ENCODE data around the gene BABAM2. TPM values are rescaled to one million over a fixed set of nuclear protein-coding genes. Genes with fewer than 3 reads are reported as not detected.
"Not testable (repeated sequence)": the region's sequence is repeated elsewhere in the genome, so short reads cannot be mapped to it uniquely, and the experiment has no call there.

The BABAM2 gene
- total and polyA plus RNA-seq, 2 of the 4 experiments (the other 2 are of a cell fraction), result 20.9 to 23.1 TPM

DNA sequence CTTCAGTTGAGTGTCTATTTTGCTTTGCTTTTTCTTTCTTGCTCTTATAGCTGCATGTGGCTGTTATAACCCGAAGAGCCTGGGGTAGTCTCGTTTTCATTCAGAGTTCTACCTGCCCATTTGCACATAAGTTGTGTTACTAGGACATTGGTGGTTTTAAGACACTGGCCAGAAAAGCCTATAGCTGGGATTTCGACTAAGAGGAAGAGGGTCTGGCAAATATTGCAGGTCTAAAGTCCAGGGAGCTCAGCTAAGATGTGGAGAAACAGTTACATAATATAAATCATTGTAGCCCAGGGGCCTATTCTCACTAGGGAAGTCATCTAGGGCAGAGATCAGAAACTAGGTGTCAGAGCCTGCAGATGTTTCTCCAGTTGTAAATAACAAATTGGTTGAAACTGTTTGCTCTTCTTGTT lies 120.8 kb downstream of the BABAM2 start:
- Histone ChIP-seq H2AK5ac (ENCODE audit: low read depth, low read length) (no peak overlapping the region), H2AFZ (replicated peaks; ENCODE audit: low read length, poor library complexity) (no peak overlapping the region), H2BK15ac (ENCODE audit: low read depth, low read length) (no peak overlapping the region), H3K4me1 (ENCODE audit: control insufficient read depth, insufficient read depth, low read length) (no peaks in the 10 kb centered on the region), H3K27ac (ENCODE audit: insufficient read depth, low read length) (no peak overlapping the region), H4K20me1 (ENCODE audit: insufficient read depth, low read length) (no peaks in the 10 kb centered on the region), H3K36me3 (ENCODE audit: control insufficient read depth, insufficient read depth, low read length) (no peaks in the 10 kb centered on the region), H3K23ac (ENCODE audit: low read depth, low read length) (no peak overlapping the region), H3K27me3 (ENCODE audit: control insufficient read depth, insufficient read depth, low read length) (no peaks in the 10 kb centered on the region), H2BK5ac (ENCODE audit: low read depth, low read length, poor library complexity, severe bottlenecking) (no peak overlapping the region), H3K4ac (ENCODE audit: low read depth, low read length) (no peak overlapping the region), H3K79me1 (ENCODE audit: low read depth in 1 of 2, low read length in 2 of 2) (no peaks in the 10 kb centered on the region), H4K5ac (ENCODE audit: low read depth, low read length) (no peak overlapping the region), H3K9me3 (ENCODE audit: control insufficient read depth, insufficient read depth, low read length) (no peaks in the 10 kb centered on the region), H3K4me2 (ENCODE audit: low read depth, low read length) (no peak overlapping the region), H3K4me3 (ENCODE audit: insufficient read depth, low read depth, low read length) (no peak overlapping the region), H2BK120ac (ENCODE audit: low read depth, low read length) (no peak overlapping the region), H3K9ac (ENCODE audit: low read depth, low read length) (no peak overlapping the region), H3K18ac (ENCODE audit: low read depth, low read length) (no peak overlapping the region), H2AK9ac (replicated peaks; ENCODE audit: low read depth, low read length, poor library complexity) (no peak overlapping the region), H3K9me1 (ENCODE audit: insufficient read depth, low read length) (no peaks in the 10 kb centered on the region), H4K8ac (ENCODE audit: low read depth in 2 of 2, low read length in 2 of 2) (no peak overlapping the region), H2BK20ac (ENCODE audit: low read depth, low read length) (no peak overlapping the region), H3K14ac (replicated peaks; ENCODE audit: low read depth, low read length) (no peak overlapping the region), H3K56ac (ENCODE audit: extremely low read depth, insufficient read depth, low read length) (no peak overlapping the region), H4K91ac (ENCODE audit: insufficient read depth, low read depth, low read length) (no peak overlapping the region)
- dilution Hi-C loops (cut with HindIII; ENCODE audit: low sequenced_read_pairs, unreplicated experiment), result no loop called here
- in situ Hi-C loops (cut with MboI; ENCODE audit: low sequenced_read_pairs), result no loop called here
- no peak for ATAC-seq (ENCODE audit: low read depth)
- WGBS, 2 experiments (ENCODE audit: extremely low coverage in 2 of 2, insufficient read length in 1 of 2), result no CpG with 5 or more reads among the region's 3 CpGs
- no TSS peak for BruUV-seq (replicated peaks)
- intact Hi-C loops (cut with micrococcal nuclease), result no loop called here
- TF ChIP-seq RFX5 (IDR thresholded peaks at IDR 0.05; ENCODE audit: low read depth, low read length) (no peak), CHD1 (IDR thresholded peaks at IDR 0.05; ENCODE audit: low read depth, low read length) (no peak), CEBPB (IDR thresholded peaks at IDR 0.05; ENCODE audit: low read depth, low read length) (no peak), BHLHE40 (IDR thresholded peaks at IDR 0.05; ENCODE audit: low read depth, low read length) (no peak), RAD21 (IDR thresholded peaks at IDR 0.05; ENCODE audit: low read length) (no peak), SMC3 (IDR thresholded peaks at IDR 0.05; ENCODE audit: low read depth, low read length) (no peak), POLR2A (IDR thresholded peaks at IDR 0.05; ENCODE audit: low read depth, low read length) (no peak), RCOR1 (IDR thresholded peaks at IDR 0.05; ENCODE audit: insufficient replicate concordance, low read length) (no peak)
- TF ChIP-seq, protein P1, sequence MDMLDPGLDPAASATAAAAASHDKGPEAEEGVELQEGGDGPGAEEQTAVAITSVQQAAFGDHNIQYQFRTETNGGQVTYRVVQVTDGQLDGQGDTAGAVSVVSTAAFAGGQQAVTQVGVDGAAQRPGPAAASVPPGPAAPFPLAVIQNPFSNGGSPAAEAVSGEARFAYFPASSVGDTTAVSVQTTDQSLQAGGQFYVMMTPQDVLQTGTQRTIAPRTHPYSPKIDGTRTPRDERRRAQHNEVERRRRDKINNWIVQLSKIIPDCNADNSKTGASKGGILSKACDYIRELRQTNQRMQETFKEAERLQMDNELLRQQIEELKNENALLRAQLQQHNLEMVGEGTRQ (IDR thresholded peaks at IDR 0.05; ENCODE audit: low read depth, low read length), result no peak
- no peak for DNase-seq
- CTCF ChIA-PET, result no interaction called here
- POLR2A ChIA-PET (ENCODE audit: unreplicated experiment), result no interaction called here

DNA sequence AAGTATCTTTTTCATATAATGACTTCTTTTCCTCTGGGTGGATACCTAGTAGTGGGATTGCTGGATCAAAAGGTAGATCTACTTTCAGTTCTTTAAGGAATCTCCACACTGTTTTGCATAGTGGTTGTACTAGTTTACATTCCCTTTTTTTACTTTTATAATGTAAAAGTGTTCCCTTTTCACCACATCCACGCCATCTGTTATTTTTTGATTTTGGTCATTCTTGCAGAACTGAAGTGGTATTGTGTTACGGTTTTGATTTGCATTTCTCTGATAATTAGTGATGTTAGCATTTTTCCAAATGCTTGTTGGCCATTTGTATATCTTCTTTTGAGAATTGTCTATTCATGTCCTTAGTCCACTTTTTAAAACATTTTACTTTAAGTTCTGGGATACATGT lies 127.9 kb downstream of the BABAM2 start:
- no CpG with 5 or more reads among the region's 2 CpGs for WGBS, 2 experiments (ENCODE audit: extremely low coverage in 2 of 2, insufficient read length in 1 of 2)
- H2AK9ac ChIP-seq (replicated peaks; ENCODE audit: low read depth, low read length, poor library complexity); H2AK5ac ChIP-seq (ENCODE audit: low read depth, low read length); in situ Hi-C loops (cut with MboI; ENCODE audit: low sequenced_read_pairs); H3K4me1 ChIP-seq (ENCODE audit: control insufficient read depth, insufficient read depth, low read length); H4K5ac ChIP-seq (ENCODE audit: low read depth, low read length); H3K18ac ChIP-seq (ENCODE audit: low read depth, low read length); POLR2A ChIA-PET (ENCODE audit: unreplicated experiment); H3K56ac ChIP-seq (ENCODE audit: extremely low read depth, insufficient read depth, low read length); ATAC-seq (ENCODE audit: low read depth); H3K27ac ChIP-seq (ENCODE audit: insufficient read depth, low read length); H4K20me1 ChIP-seq (ENCODE audit: insufficient read depth, low read length); H3K14ac ChIP-seq (replicated peaks; ENCODE audit: low read depth, low read length); BruUV-seq (replicated peaks); H3K4me2 ChIP-seq (ENCODE audit: low read depth, low read length); H3K9me3 ChIP-seq (ENCODE audit: control insufficient read depth, insufficient read depth, low read length); H3K23ac ChIP-seq (ENCODE audit: low read depth, low read length); intact Hi-C loops (cut with micrococcal nuclease); H2BK15ac ChIP-seq (ENCODE audit: low read depth, low read length); H2BK120ac ChIP-seq (ENCODE audit: low read depth, low read length); H3K27me3 ChIP-seq (ENCODE audit: control insufficient read depth, insufficient read depth, low read length); H4K8ac ChIP-seq (ENCODE audit: low read depth in 2 of 2, low read length in 2 of 2); H3K4ac ChIP-seq (ENCODE audit: low read depth, low read length); H3K36me3 ChIP-seq (ENCODE audit: control insufficient read depth, insufficient read depth, low read length); H3K4me3 ChIP-seq (ENCODE audit: insufficient read depth, low read depth, low read length); DNase-seq; H2AFZ ChIP-seq (replicated peaks; ENCODE audit: low read length, poor library complexity); H3K9ac ChIP-seq (ENCODE audit: low read depth, low read length); H3K9me1 ChIP-seq (ENCODE audit: insufficient read depth, low read length); H3K79me1 ChIP-seq (ENCODE audit: low read depth in 1 of 2, low read length in 2 of 2); dilution Hi-C loops (cut with HindIII; ENCODE audit: low sequenced_read_pairs, unreplicated experiment); H2BK5ac ChIP-seq (ENCODE audit: low read depth, low read length, poor library complexity, severe bottlenecking); H4K91ac ChIP-seq (ENCODE audit: insufficient read depth, low read depth, low read length); H2BK20ac ChIP-seq (ENCODE audit: low read depth, low read length): not testable (repeated sequence)
- CTCF ChIA-PET, result interaction anchor here (1.3 kb wide), 1 partner anchor 338 kb away, joined by 3 read pairs; no protein-coding TSS in a partner anchor
